Erythroblast (primary cell): ENCODE measurements around the gene RAD51C.

Experiments used
- GATA1 ChIP-seq: IDR thresholded peaks from 2 replicates; pipeline ENCODE4 v1.6.1; 2011; ENCODE audit warnings: low read depth, mild to moderate bottlenecking, control low read depth, low read length, moderate library complexity
- POLR2A ChIP-seq: IDR thresholded peaks from 2 replicates; pipeline ENCODE4 v1.6.1; 2011; ENCODE audit warnings: mild to moderate bottlenecking, low read length

GRCh38 chr17:58693208-58693607 lies 806 bp downstream of the RAD51C start:
- no peak for TF ChIP-seq POLR2A
- TF ChIP-seq GATA1, result no peak
